Gastrocnemius medialis (tissue), 4 donors: ENCODE data around the gene ACP1.

Experiments used
- CTCF ChIP-seq, 5 experiments: fragments of 450-650 bp in 3 of 5; fragments of 200-600 bp in 2 of 5; sonication (generic) in 2 of 5; IDR thresholded peaks in 4 of 5; conservative IDR thresholded peaks in 1 of 5; 1 replicate in 4 of 5; 2 replicates in 1 of 5; pipeline ENCODE4 v1.5.1; 2016 to 2019; ENCODE audit warnings: antibody characterized with exemption in 5 of 5, mild to moderate bottlenecking in 3 of 5, moderate library complexity in 3 of 5
- POLR2A ChIP-seq, 2 donors: fragments of 450-650 bp; IDR thresholded peaks; one replicate each; pipeline ENCODE4 v1.6.1; 2017; ENCODE audit warnings: antibody characterized with exemption in 2 of 2, mild to moderate bottlenecking in 2 of 2, moderate library complexity in 2 of 2

GRCh38 chr2:280650-281110 is 15.9 kb downstream of the ACP1 start:
- no peak for TF ChIP-seq POLR2A (IDR thresholded peaks at IDR 0.05)
- no peak for TF ChIP-seq CTCF (IDR thresholded peaks at IDR 0.05 in 4 of 5, conservative IDR thresholded peaks at IDR 0.05 in 1 of 5)
